OCI-LY1 (cell line): ENCODE results near the gene PPP1R1B.

ENCODE experiments used
- H2AFZ ChIP-seq: fragments of 200-600 bp; sonication (generic), shearing (Covaris generic); 2 replicates; pipeline ENCODE4 v1.6.0; 2014; ENCODE audit warnings: antibody characterized with exemption, mild to moderate bottlenecking, low read length
- H3F3A ChIP-seq: fragments of 200-600 bp; sonication (generic), shearing (Covaris generic); 2 replicates; pipeline ENCODE4 v1.6.0; 2014; ENCODE audit warnings: mild to moderate bottlenecking, antibody characterized with exemption, low read length, moderate library complexity; ENCODE audit not compliant: insufficient read depth
- H3K27ac ChIP-seq: fragments of 200-600 bp; sonication (generic); 2 replicates; pipeline ENCODE4 v1.5.1; 2014; ENCODE audit warnings: low read length, mixed run types, mild to moderate bottlenecking, low read depth; ENCODE audit not compliant: poor library complexity, severe bottlenecking
- H3K27me3 ChIP-seq: fragments of 200-600 bp; sonication (generic); 2 replicates; pipeline ENCODE4 v1.6.0; 2014; ENCODE audit warnings: antibody characterized with exemption, mild to moderate bottlenecking, low read length, moderate library complexity; ENCODE audit not compliant: insufficient read depth
- H3K36me3 ChIP-seq: fragments of 200-600 bp; sonication (generic); 2 replicates; pipeline ENCODE4 v1.6.1; 2014; ENCODE audit warnings: mild to moderate bottlenecking, antibody characterized with exemption, low read length, moderate library complexity, mixed read lengths; ENCODE audit not compliant: insufficient read depth
- H3K4me1 ChIP-seq: fragments of 200-600 bp; sonication (generic); 2 replicates; pipeline ENCODE4 v1.5.1; 2014; ENCODE audit warnings: mild to moderate bottlenecking, low read length, moderate library complexity; ENCODE audit not compliant: insufficient read depth, severe bottlenecking
- H3K4me2 ChIP-seq: fragments of 200-600 bp; sonication (generic), shearing (Covaris generic); 2 replicates; pipeline ENCODE4 v1.6.1; 2014; ENCODE audit warnings: low read length
- H3K4me3 ChIP-seq: fragments of 200-600 bp; sonication (generic); 2 replicates; pipeline ENCODE4 v1.5.1; 2014; ENCODE audit warnings: low read length, low read depth, mild to moderate bottlenecking, mixed read lengths; ENCODE audit not compliant: poor library complexity, severe bottlenecking
- H3K79me2 ChIP-seq: fragments of 200-600 bp; shearing (Covaris generic); 2 replicates; pipeline ENCODE4 v1.6.1; 2016; ENCODE audit warnings: mixed run types, low read length, mixed read lengths; ENCODE audit not compliant: insufficient read depth
- H3K9ac ChIP-seq: fragments of 200-600 bp; sonication (generic), shearing (Covaris generic); 2 replicates; pipeline ENCODE4 v1.6.1; 2014; ENCODE audit warnings: mild to moderate bottlenecking, low read length, mixed read lengths
- H3K9me2 ChIP-seq: fragments of 200-600 bp; sonication (generic), shearing (Covaris generic); 2 replicates; pipeline ENCODE4 v1.6.1; 2014; ENCODE audit warnings: low read depth, mild to moderate bottlenecking, low read length, mixed read lengths
- H3K9me3 ChIP-seq: fragments of 200-600 bp; shearing (Covaris generic); 2 replicates; pipeline ENCODE4 v1.6.1; 2014; ENCODE audit warnings: low read length, mixed read lengths
- H4K20me1 ChIP-seq: fragments of 200-600 bp; sonication (generic), shearing (Covaris generic); 2 replicates; pipeline ENCODE4 v1.6.0; 2016; ENCODE audit warnings: mild to moderate bottlenecking, low read length; ENCODE audit not compliant: insufficient read depth
- EZH2 ChIP-seq: fragments of 200-600 bp; sonication (generic), shearing (Covaris generic); IDR thresholded peaks from 2 replicates; pipeline ENCODE4 v1.8.0; 2017; ENCODE audit warnings: borderline replicate concordance, mixed run types, mild to moderate bottlenecking, antibody characterized with exemption, low read length, moderate library complexity, mixed read lengths
- TF ChIP-seq, protein P1 (sequence below): fragments of 200-600 bp; sonication (generic), shearing (Covaris generic); IDR thresholded peaks from 2 replicates; pipeline ENCODE4 v1.5.1; 2017; ENCODE audit warnings: mild to moderate bottlenecking, antibody characterized with exemption, low read length, moderate library complexity, mixed read lengths

PPP1R1B gene

DNA sequence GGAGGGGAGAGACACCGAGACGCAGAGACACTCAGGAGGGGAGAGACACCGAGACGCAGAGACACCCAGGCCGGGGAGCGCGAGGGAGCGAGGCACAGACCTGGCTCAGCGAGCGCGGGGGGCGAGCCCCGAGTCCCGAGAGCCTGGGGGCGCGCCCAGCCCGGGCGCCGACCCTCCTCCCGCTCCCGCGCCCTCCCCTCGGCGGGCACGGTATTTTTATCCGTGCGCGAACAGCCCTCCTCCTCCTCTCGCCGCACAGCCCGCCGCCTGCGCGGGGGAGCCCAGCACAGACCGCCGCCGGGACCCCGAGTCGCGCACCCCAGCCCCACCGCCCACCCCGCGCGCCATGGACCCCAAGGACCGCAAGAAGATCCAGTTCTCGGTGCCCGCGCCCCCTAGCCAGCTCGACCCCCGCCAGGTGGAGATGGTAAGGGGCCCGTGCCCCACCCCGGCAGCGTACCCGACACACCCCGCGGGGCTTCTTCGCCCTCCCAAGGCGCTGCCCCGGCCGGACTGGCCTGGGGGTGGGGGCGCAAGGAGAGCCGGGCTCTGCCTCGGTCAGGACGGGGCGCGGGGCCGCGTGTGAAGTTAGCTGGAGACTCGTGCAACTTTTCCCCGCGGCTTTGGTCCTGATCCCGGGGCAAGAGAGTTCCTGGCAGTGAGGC is 427 bp downstream of the PPP1R1B start:
- Histone ChIP-seq H3K4me1 (peaks cover 9% of the 10 kb centered on the region), H3K4me3 (no peak overlapping the region)
- TF ChIP-seq, protein P1, sequence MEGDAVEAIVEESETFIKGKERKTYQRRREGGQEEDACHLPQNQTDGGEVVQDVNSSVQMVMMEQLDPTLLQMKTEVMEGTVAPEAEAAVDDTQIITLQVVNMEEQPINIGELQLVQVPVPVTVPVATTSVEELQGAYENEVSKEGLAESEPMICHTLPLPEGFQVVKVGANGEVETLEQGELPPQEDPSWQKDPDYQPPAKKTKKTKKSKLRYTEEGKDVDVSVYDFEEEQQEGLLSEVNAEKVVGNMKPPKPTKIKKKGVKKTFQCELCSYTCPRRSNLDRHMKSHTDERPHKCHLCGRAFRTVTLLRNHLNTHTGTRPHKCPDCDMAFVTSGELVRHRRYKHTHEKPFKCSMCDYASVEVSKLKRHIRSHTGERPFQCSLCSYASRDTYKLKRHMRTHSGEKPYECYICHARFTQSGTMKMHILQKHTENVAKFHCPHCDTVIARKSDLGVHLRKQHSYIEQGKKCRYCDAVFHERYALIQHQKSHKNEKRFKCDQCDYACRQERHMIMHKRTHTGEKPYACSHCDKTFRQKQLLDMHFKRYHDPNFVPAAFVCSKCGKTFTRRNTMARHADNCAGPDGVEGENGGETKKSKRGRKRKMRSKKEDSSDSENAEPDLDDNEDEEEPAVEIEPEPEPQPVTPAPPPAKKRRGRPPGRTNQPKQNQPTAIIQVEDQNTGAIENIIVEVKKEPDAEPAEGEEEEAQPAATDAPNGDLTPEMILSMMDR, result no peak
- TF ChIP-seq EZH2, result no peak

GRCh38 chr17:39627712-39628516 is 1.2 kb downstream of the PPP1R1B start:
- H3K9me2 ChIP-seq, result no peaks in the 10 kb centered on the region
- H3K4me2 ChIP-seq, result no peak overlapping the region
- no peak overlapping the region for H2AFZ ChIP-seq
- H3K27ac ChIP-seq, result no peak overlapping the region
- peaks cover 5% of the 10 kb centered on the region for H3K4me1 ChIP-seq
- H3K9ac ChIP-seq, result no peak overlapping the region
- H3K36me3 ChIP-seq, result no peaks in the 10 kb centered on the region
- no peaks in the 10 kb centered on the region for H3K9me3 ChIP-seq
- H3K79me2 ChIP-seq, result no peaks in the 10 kb centered on the region
- no peaks in the 10 kb centered on the region for H3K27me3 ChIP-seq
- H4K20me1 ChIP-seq, result no peaks in the 10 kb centered on the region
- no peak for TF ChIP-seq EZH2
- H3F3A ChIP-seq, result no peaks in the 10 kb centered on the region
- no peak overlapping the region for H3K4me3 ChIP-seq

More for the DNA sequence above, 427 bp downstream of the PPP1R1B start:
- H3K79me2 ChIP-seq, result no peaks in the 10 kb centered on the region
- no peaks in the 10 kb centered on the region for H3K27me3 ChIP-seq
- no peaks in the 10 kb centered on the region for H3K9me2 ChIP-seq
- no peaks in the 10 kb centered on the region for H3K36me3 ChIP-seq
- no peaks in the 10 kb centered on the region for H3K9me3 ChIP-seq
- no peak overlapping the region for H3K9ac ChIP-seq
- H4K20me1 ChIP-seq, result no peaks in the 10 kb centered on the region
- no peaks in the 10 kb centered on the region for H3F3A ChIP-seq
- H3K4me2 ChIP-seq, result no peak overlapping the region
- H3K27ac ChIP-seq, result no peak overlapping the region
- H2AFZ ChIP-seq, result no peak overlapping the region

DNA sequence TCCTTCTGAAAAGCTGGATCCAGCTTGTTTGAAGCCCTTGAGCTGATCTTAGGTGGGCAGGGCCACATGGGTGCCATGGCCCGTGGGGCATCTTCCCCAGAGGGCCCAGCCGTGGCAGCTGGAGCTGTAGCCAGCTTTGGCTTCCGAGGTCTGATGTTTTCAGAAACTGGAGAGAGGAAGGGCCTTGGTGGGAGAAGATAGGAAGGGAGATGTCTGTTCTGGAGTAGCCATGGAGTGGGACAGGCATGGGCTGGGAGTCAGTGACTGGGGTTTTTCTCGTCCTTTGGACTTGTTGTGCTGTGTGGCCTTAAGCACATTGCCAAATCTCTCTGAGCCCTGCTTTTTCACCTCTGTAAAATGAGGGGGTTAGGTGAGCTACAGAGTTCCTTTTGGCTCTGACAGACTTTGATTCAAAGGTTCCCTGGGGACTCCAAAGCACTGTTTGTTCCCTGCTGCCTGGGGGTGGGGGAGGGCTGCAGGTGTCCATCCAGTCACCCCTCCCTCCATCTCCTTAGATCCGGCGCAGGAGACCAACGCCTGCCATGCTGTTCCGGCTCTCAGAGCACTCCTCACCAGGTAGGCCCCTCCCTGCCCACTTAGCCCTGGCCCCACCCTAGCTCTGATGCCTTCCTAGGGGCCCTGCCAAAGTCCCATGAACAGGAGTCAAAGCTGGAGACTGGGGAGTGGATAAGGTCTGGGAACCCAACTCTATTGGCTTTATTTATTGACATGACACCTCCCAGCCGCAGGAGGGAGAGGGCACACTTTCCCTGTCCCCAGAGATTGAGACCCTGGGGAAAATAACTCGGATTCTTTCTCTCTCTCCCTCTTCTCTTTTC is 2.1 kb downstream of the PPP1R1B start:
- Histone ChIP-seq H3F3A (no peaks in the 10 kb centered on the region), H3K9me2 (no peaks in the 10 kb centered on the region), H3K4me1 (no peaks in the 10 kb centered on the region), H3K79me2 (no peaks in the 10 kb centered on the region), H3K4me3 (no peak overlapping the region), H3K27me3 (no peaks in the 10 kb centered on the region), H4K20me1 (no peaks in the 10 kb centered on the region), H3K4me2 (no peak overlapping the region), H3K27ac (no peak overlapping the region), H2AFZ (no peak overlapping the region), H3K9me3 (no peaks in the 10 kb centered on the region), H3K9ac (no peak overlapping the region), H3K36me3 (no peaks in the 10 kb centered on the region)
- TF ChIP-seq, protein P1, result no peak
- TF ChIP-seq EZH2, result no peak
